PC-9 (cell line): Measurements from ENCODE around the gene FBXO7.

Source experiments
- EZH2 ChIP-seq: fragments of 200-600 bp; sonication (generic); IDR thresholded peaks from 2 replicates; pipeline ENCODE4 v1.8.0; 2017; ENCODE audit warnings: antibody characterized with exemption, low read depth
- TF ChIP-seq, protein P1 (sequence below): fragments of 200-600 bp; sonication (generic); conservative IDR thresholded peaks from 2 replicates; pipeline ENCODE4 v1.6.1; 2017; ENCODE audit warnings: mixed run types, antibody characterized with exemption, mild to moderate bottlenecking, moderate library complexity

DNA sequence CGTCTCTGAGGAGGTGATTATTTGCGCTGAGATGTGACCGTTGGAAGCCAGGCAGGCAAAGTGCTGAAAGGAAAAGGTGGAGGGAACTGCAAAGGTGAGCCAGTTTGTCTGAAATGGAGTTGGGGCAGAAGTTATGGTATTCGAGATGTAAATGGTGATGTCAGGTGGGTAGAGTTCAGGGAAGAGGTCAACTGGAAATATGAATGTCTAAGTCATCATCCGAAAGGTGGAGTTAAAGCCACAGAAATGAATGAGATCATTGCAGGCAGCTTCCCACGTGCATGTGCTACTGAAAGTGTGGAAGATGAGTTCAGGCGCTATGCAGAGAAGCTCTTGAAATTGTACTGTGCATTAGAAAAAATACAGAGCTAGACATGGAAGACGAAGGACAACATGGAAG is 8.1 kb upstream of the FBXO7 start:
- TF ChIP-seq, protein P1, sequence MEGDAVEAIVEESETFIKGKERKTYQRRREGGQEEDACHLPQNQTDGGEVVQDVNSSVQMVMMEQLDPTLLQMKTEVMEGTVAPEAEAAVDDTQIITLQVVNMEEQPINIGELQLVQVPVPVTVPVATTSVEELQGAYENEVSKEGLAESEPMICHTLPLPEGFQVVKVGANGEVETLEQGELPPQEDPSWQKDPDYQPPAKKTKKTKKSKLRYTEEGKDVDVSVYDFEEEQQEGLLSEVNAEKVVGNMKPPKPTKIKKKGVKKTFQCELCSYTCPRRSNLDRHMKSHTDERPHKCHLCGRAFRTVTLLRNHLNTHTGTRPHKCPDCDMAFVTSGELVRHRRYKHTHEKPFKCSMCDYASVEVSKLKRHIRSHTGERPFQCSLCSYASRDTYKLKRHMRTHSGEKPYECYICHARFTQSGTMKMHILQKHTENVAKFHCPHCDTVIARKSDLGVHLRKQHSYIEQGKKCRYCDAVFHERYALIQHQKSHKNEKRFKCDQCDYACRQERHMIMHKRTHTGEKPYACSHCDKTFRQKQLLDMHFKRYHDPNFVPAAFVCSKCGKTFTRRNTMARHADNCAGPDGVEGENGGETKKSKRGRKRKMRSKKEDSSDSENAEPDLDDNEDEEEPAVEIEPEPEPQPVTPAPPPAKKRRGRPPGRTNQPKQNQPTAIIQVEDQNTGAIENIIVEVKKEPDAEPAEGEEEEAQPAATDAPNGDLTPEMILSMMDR, result no peak
- no peak for TF ChIP-seq EZH2
